ACC112 (cell line): ENCODE measurements around the gene KRT73.

Experiments used
- H2AFZ ChIP-seq: fragments of 200-600 bp; sonication (generic); one replicate; pipeline ENCODE4 v1.6.0; 2017; ENCODE audit warnings: antibody characterized with exemption, low read length; ENCODE audit not compliant: unreplicated experiment
- H3K27ac ChIP-seq: fragments of 200-600 bp; sonication (generic); 2 replicates; pipeline ENCODE4 v1.5.1; 2014; ENCODE audit warnings: low read depth, mild to moderate bottlenecking, antibody characterized with exemption, low read length, moderate library complexity
- H3K27me3 ChIP-seq: fragments of 200-600 bp; sonication (generic); 2 replicates; pipeline ENCODE4 v1.6.1; 2014; ENCODE audit warnings: mild to moderate bottlenecking, antibody characterized with exemption, low read length, moderate library complexity, mixed read lengths; ENCODE audit not compliant: insufficient read depth
- H3K36me3 ChIP-seq: fragments of 200-600 bp; sonication (generic); 2 replicates; pipeline ENCODE4 v1.6.1; 2016; ENCODE audit warnings: mild to moderate bottlenecking, antibody characterized with exemption, low read length, moderate library complexity, mixed read lengths; ENCODE audit not compliant: insufficient read depth
- H3K4me1 ChIP-seq: fragments of 200-600 bp; sonication (generic); one replicate; pipeline ENCODE4 v1.6.1; 2016; ENCODE audit warnings: low read length, mixed read lengths; ENCODE audit not compliant: insufficient read depth, unreplicated experiment, control insufficient read depth
- H3K4me3 ChIP-seq: fragments of 200-600 bp; sonication (generic); 2 replicates; pipeline ENCODE4 v1.5.1; 2014; ENCODE audit warnings: mild to moderate bottlenecking, low read depth, low read length
- H3K79me2 ChIP-seq: fragments of 200-600 bp; sonication (generic); one replicate; pipeline ENCODE4 v1.6.0; 2016; ENCODE audit warnings: low read length; ENCODE audit not compliant: control insufficient read depth, unreplicated experiment, insufficient read depth

The KRT73 gene

DNA sequence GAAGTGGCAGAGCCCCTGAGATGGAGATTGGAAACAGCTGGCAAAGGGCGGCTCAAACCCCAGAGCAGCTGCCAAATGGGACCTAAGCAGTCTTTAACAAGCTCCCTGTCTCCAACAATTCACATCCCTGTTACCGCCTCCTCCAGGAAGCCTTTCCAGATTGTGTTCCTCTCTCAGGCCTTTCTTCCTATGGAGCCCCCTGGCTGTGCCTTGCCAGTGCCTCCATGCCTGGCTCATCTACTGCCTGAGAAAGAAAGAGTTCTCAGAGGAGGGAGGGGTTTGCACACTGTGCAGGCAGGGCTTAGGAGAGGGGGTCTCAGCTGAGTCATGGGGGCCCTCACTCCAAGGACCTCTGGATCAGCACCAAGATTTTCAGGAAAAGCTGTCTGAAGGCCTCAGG, 35.9 kb downstream of the KRT73 start:
- Histone ChIP-seq H3K4me1 (no peaks in the 10 kb centered on the region), H3K36me3 (no peaks in the 10 kb centered on the region), H2AFZ (no peak overlapping the region), H3K27me3 (peaks cover 8% of the 10 kb centered on the region; the same call in 1 of the 2 replicates), H3K4me3 (no peak overlapping the region), H3K79me2 (no peaks in the 10 kb centered on the region), H3K27ac (no peak overlapping the region)

DNA sequence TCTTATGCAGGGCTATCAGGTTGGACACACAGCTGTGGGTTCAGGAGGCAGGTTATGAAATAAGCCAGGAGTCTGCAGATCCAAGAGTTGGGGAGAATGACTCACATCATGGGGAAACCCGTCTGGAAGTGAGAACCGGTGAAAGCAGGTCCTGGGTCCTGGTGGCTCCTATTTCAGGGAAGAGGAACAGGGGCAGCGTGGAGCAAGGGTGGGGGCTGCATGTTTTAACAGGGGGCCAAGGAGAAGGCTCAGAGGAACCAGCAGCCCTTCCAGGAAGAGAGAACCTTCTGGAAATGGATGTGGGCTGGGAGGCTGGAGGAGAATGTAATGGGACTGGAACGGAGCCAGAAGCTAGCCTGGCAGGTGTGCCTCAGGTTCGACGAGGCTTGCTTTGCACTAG, 36.9 kb downstream of the KRT73 start:
- no peaks in the 10 kb centered on the region for H3K79me2 ChIP-seq
- H3K36me3 ChIP-seq: no peaks in the 10 kb centered on the region
- no peak overlapping the region for H3K4me3 ChIP-seq
- no peaks in the 10 kb centered on the region; the same call in 1 of the 2 replicates for H3K27me3 ChIP-seq
- no peaks in the 10 kb centered on the region for H3K4me1 ChIP-seq
- no peak overlapping the region for H2AFZ ChIP-seq
- no peak overlapping the region for H3K27ac ChIP-seq

DNA sequence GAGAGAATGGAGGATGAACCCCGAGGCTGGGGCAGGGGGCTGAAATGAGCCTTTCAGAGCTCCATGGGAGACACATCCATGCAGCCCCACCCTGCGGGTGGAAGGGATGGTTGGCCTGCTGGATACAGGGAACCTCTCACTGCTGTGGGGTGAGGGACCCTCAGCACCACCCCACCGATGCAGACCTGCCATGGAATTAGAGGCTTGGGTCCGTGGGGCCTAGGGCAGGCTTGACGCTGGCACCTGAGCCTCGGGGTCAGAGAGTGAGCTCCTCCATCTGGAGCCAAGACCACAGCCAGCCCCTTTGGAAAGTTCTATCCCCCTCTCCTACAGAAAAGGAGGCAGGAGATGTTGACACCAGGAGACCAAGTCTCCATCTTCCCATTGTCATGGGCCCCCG, 37.3 kb downstream of the KRT73 start:
- no peak overlapping the region for H3K27ac ChIP-seq
- H3K27me3 ChIP-seq: peaks cover 2% of the 10 kb centered on the region; the same call in 1 of the 2 replicates
- no peak overlapping the region for H2AFZ ChIP-seq

DNA sequence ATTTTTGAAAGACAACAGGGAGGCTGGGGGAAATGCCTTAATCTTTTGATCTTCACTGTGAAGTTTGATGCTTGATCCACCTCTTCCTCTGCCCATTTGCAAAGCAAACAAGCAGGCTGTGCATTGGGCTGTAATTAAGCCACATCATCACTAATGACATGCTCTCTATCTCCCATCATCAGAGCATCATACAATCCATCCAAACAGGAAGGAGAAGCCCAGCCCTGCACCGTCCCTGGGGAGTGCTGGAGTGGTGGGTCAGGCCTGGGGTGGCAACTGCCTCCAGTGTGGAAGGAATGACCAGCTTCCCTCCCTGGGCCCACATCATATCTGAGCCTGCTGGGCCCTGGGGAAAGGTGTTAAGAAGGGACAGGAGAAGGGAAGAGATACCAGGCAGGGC, 37.9 kb downstream of the KRT73 start:
- no peaks in the 10 kb centered on the region for H3K4me1 ChIP-seq
- H3K27ac ChIP-seq: no peak overlapping the region
- peaks cover 6% of the 10 kb centered on the region; the same call in 1 of the 2 replicates for H3K27me3 ChIP-seq
- no peak overlapping the region for H3K4me3 ChIP-seq
- H3K79me2 ChIP-seq: no peaks in the 10 kb centered on the region
- H3K36me3 ChIP-seq: no peaks in the 10 kb centered on the region
- no peak overlapping the region for H2AFZ ChIP-seq

More for the DNA sequence above, 37.3 kb downstream of the KRT73 start:
- no peaks in the 10 kb centered on the region for H3K4me1 ChIP-seq
- no peaks in the 10 kb centered on the region for H3K79me2 ChIP-seq
- no peaks in the 10 kb centered on the region for H3K36me3 ChIP-seq
- H3K4me3 ChIP-seq: no peak overlapping the region

DNA sequence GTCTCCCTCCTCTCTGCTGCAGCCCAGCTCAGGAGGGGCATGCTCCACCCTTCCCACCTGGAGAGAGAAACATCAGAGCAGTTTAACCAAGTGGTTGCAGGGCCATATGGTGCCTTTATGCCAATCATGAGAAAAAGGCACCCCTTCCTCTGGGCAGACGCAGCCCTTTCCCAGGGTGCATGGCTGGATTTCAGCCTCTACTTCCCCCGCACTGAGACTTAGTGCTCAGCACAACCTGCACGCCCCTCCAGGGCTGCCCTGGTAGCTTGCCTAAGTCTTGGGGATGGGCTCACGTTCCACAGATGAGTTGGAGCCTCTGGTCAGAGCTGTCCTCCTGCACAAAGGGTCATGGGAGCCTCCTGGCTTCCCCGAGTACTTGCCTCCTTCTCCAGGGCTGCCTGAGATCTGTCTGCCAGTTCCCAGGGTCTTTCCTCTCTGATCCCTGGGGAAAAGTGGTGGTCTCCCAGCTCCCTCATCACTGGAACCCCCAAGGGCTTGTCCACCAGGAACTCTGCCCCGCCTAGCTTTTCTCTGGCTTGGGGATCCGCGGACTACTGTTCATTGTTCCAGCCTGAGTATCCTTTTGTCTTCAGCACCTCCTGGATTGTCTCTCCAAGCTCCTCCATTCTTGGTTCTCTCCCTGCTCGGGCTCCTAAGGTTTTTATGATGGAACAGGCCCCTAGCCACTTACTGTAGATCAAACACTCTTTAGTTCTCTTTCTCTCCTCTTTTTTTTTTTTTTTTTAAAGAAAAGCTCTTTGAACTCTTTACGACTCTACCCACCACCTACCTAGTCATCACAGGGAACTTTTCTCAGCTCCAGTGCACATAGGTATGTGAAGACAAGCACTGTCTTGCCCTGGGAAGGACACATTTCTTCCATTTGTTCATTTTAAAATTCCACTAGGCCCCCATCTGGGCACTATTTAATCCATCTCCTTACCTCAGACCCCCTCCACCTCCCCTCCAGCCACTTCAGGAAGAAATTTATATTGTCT, 38.6 kb downstream of the KRT73 start:
- H3K27me3 ChIP-seq: peaks cover 6% of the 10 kb centered on the region; the same call in 1 of the 2 replicates
- no peak overlapping the region for H2AFZ ChIP-seq
- H3K36me3 ChIP-seq: no peaks in the 10 kb centered on the region
- H3K4me1 ChIP-seq: no peaks in the 10 kb centered on the region
- no peak overlapping the region for H3K4me3 ChIP-seq
- no peak overlapping the region for H3K27ac ChIP-seq
- H3K79me2 ChIP-seq: no peaks in the 10 kb centered on the region

DNA sequence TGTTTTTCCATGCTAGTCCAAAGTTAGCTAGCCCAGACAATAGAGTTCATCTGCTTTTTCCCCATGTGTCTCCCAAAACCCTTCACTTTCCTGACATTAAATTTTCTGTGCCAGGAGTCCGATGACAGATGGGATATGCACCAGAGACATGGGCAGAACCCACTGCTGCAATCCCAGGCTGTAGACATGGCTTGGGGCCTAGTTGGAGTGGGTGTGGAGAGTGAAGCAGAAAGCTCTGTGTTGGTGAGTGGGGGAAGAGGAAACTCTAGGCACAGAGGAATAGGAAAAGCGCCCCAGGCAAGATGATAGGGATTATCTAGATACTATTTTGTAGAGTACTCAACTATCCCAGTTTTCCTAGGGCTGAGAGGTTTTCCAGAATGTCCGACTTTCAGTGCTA, 39.9 kb downstream of the KRT73 start:
- H3K27ac ChIP-seq: no peak overlapping the region
- H3K4me1 ChIP-seq: no peaks in the 10 kb centered on the region
- H3K36me3 ChIP-seq: no peaks in the 10 kb centered on the region
- H3K27me3 ChIP-seq: peaks cover 13% of the 10 kb centered on the region; the same call in 1 of the 2 replicates
- H3K4me3 ChIP-seq: no peak overlapping the region
- H3K79me2 ChIP-seq: no peaks in the 10 kb centered on the region
- no peak overlapping the region for H2AFZ ChIP-seq

DNA sequence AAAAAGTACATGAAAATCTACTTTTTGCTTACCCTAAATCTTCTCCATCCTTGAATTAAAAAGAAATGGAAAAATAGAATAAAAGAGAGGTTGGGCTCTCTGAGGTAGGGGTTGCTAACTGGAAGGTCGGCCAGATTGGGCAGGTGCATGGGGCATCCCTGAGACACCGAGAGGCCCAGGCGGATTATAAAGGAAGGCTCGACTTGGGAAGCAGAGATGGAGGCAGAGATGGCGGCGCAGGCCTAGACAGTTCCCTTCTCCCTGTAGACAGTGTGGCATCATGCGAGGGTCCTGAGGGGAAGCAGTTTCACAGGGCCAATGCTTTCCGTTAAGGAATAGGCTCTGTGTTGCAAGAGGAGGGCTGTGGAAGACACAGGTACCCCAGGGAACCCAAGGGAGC, 41.0 kb downstream of the KRT73 start:
- Histone ChIP-seq H3K79me2 (no peaks in the 10 kb centered on the region), H3K27me3 (peaks cover 21% of the 10 kb centered on the region), H3K27ac (no peak overlapping the region), H3K4me3 (no peak overlapping the region), H3K36me3 (no peaks in the 10 kb centered on the region), H3K4me1 (no peaks in the 10 kb centered on the region), H2AFZ (no peak overlapping the region)

DNA sequence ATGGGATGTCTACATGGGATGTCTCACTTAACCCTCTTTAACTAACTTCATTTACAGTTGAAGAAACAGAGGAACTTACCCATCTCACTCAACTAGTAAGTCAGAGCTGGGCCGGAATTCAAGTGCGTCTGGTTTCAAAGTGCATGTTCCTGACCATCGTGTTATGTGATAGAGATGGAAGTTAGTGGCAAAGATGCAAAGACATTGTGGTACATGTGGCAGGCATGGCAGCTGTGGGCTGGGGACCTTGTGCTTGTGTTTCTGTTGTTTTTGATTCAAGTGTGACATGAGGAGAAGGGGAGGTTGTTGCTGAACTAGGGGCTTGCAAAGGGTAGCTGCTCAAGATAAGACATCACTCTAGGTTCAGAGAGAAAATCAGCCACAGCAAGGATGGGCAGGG, 42.4 kb downstream of the KRT73 start:
- Histone ChIP-seq H3K27ac (no peak overlapping the region), H3K79me2 (no peaks in the 10 kb centered on the region), H2AFZ (no peak overlapping the region), H3K4me1 (no peaks in the 10 kb centered on the region), H3K4me3 (no peak overlapping the region), H3K36me3 (no peaks in the 10 kb centered on the region), H3K27me3 (peaks cover 35% of the 10 kb centered on the region)

DNA sequence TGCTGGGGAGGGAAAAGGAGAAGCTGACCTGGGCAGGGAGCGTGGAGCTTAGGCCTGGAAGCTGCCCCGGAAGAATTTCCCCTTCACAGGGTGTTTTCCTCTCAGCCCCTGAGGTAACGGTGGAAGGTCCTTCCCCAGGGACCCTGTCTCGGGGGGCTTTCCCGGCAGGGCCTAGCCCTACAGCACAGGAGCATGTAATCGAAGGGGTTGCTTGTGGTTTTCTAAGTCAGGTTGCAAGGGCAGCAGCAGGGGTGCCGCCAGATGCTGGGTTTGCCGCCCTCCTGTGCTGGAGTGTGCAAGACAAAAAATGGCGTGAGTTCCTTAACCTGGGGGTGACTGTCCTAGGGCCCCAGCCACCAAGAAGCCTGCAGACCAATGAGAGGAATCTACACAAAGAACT, 43.1 kb downstream of the KRT73 start:
- Histone ChIP-seq H3K36me3 (no peaks in the 10 kb centered on the region), H3K4me1 (no peaks in the 10 kb centered on the region), H3K4me3 (no peak overlapping the region), H3K27ac (no peak overlapping the region), H3K27me3 (peaks cover 42% of the 10 kb centered on the region), H2AFZ (no peak overlapping the region), H3K79me2 (no peaks in the 10 kb centered on the region)

DNA sequence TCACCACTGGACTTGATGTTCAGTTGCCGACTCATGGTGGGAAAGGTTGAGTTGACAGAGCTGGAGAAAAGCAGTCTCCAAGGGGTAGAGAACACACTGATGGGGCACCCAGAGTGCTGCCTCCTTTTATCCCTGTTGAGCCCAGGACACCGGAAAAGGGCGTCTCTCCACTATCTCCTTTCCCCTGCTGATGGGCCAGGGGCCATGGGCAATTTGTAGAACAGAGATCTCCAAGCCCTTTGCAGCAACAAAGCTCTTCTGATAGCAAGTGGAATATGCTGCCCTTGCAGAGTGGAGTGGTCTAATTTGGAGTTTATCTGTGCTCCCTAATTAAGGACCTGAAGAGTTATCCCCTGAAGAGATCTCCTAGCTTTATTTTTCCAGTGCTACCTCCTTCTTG, 44.6 kb downstream of the KRT73 start, which contains the start of gene KRT74:
Gene KRT74 (minus strand): TSS at position 101 of the 400 bp plus-strand sequence. CDS start 66 bp downstream, at position 35.
- no peaks in the 10 kb centered on the region for H3K4me1 ChIP-seq
- H3K27me3 ChIP-seq: peaks cover 51% of the 10 kb centered on the region
- H3K27ac ChIP-seq: no peak within 1 kb of the TSS
- no peaks in the 10 kb centered on the region for H3K79me2 ChIP-seq
- H2AFZ ChIP-seq: no peak within 1 kb of the TSS
- no peak within 1 kb of the TSS for H3K4me3 ChIP-seq
- H3K36me3 ChIP-seq: no peaks in the 10 kb centered on the region

DNA sequence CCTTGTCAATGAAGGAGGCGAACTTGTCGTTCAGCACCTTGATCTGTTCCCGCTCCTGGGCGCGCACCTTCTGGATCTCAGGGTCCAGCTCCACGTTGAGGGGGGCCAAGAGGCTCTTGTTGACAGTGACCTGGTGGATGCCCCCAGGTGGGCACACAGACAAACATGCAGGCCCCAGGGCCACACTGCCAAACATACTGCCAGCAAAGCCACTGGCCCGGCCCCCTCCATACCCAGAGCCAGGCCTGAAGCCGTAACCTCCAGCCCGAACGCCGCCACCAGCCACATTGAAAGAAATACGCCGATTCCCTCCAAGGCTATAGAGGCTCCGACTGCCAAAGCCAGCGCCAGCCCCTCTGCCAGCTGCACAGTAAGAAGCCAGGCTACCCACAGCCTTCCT, 45.1 kb downstream of the KRT73 start:
- no peaks in the 10 kb centered on the region for H3K79me2 ChIP-seq
- H3K27me3 ChIP-seq: peaks cover 51% of the 10 kb centered on the region
- no peak overlapping the region for H3K27ac ChIP-seq
- H3K4me3 ChIP-seq: no peak overlapping the region
- no peak overlapping the region for H2AFZ ChIP-seq
- H3K36me3 ChIP-seq: no peaks in the 10 kb centered on the region
- H3K4me1 ChIP-seq: no peaks in the 10 kb centered on the region
